Measurements from ENCODE around the gene LMX1A.

DNA sequence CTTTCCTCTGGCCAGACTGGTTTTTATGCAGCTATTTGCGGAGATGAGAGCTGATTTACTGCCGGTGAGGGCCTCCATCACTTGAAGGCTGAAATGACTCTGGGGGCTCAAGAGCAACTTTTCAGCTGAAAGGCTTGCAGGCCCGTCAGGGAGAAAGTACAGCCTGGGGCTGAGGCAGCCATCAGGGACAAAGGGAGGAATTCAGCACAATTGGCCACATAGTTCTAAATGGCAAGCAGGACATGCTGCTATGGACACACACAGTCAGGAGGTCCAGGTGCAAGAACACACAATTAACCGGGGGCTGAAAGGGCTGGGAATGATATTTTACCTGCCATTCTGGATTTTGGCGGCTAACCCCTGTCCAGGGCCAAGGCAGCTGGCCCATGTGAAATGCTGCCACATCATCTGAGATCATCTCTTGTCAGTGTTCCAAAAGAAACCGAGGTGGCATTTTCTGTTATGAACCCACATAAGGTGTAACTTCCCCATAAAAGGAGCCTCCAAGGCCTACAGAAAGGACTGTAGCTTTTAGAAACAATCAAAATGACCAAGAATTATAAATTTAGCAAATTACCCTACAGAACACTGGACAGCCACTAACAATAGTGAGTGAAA, 58.2 kb downstream of the LMX1A start:
- TF ChIP-seq CTCF (IDR thresholded peaks at IDR 0.05; ENCODE audit: low read length) (no peak), EZH2 (optimal IDR thresholded peaks at IDR 0.05; ENCODE audit: low read depth, low read length) (no peak), EZH2phosphoT487 (IDR thresholded peaks at IDR 0.05; ENCODE audit: low read length) (no peak)
